Effector memory CD4-positive, alpha-beta T cell (primary cell): ENCODE results near the gene KRT76.

Experiments
- DNase-seq, 3 donors: peaks; one replicate each; pipeline ENCODE4 v3.0.0-alpha.2; 2020
- H3K27ac ChIP-seq: 2 replicates; pipeline ENCODE4 v1.7.0; 2013; ENCODE audit warnings: mild to moderate bottlenecking, low read length, moderate library complexity; ENCODE audit not compliant: insufficient read depth, poor library complexity, severe bottlenecking
- H3K27me3 ChIP-seq: replicated peaks from 2 replicates; pipeline ENCODE4 v1.7.0; 2013; ENCODE audit warnings: mild to moderate bottlenecking, low read length; ENCODE audit not compliant: insufficient read depth, control insufficient read depth, poor library complexity, severe bottlenecking
- H3K36me3 ChIP-seq: 2 replicates; pipeline ENCODE4 v1.7.0; 2013; ENCODE audit warnings: mild to moderate bottlenecking, low read length, moderate library complexity; ENCODE audit not compliant: control insufficient read depth, insufficient read depth
- H3K4me1 ChIP-seq: 2 replicates; pipeline ENCODE4 v1.7.0; 2013; ENCODE audit warnings: low read length, mild to moderate bottlenecking; ENCODE audit not compliant: control insufficient read depth, insufficient read depth, poor library complexity, severe bottlenecking
- H3K4me3 ChIP-seq: 2 replicates; pipeline ENCODE4 v1.7.0; 2013; ENCODE audit warnings: low read length, low read depth, mild to moderate bottlenecking; ENCODE audit not compliant: insufficient read depth, poor library complexity, severe bottlenecking
- H3K9me3 ChIP-seq: 2 replicates; pipeline ENCODE4 v1.7.0; 2013; ENCODE audit warnings: mild to moderate bottlenecking, low read length, moderate library complexity; ENCODE audit not compliant: control insufficient read depth

The KRT76 gene

DNA sequence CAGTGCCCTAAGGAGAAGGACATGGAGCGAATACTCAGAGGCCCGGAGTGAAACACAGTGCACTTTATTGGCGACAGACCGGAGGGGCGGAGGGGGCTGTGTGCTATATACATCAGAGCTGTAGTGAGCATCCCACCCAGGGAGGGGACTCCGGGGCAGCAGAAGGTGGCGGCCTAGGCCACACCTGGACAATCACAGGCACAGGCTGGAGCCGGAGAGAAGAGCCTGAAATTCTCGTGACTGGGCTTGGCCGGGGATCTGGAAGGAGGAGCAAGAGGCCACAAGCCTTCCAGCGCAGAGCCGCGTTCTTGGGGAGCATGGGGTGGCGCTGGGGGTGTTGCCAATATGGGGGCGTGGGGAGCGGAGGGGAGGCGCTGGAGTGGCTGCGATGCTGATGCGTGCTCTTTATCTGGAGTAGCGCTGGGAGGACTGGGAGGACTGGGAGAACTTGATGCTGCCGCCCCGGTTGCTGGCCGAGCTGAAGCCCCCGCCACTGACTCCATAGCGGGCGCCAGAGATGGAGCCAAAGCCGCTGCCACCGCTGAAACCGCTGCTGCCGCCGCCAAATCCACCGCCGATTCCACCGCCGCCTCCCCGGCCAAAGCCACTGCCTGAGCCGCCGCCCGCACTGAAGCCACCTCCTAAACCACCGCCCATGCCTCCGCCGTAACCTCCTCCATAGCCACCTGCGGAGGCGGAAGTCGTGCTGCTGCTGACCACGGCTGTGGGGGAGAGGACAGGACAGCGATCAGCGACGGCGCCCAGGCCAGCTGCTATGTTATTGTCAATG lies 12.7 kb upstream of the KRT76 start:
- no peak overlapping the region for H3K4me3 ChIP-seq
- H3K27ac ChIP-seq = no peak overlapping the region
- no peak for DNase-seq
- H3K9me3 ChIP-seq = no peaks in the 10 kb centered on the region
- no peaks in the 10 kb centered on the region for H3K27me3 ChIP-seq
- H3K36me3 ChIP-seq = no peaks in the 10 kb centered on the region
- no peaks in the 10 kb centered on the region for H3K4me1 ChIP-seq

GRCh38 chr12:52788876-52789636 lies 11.9 kb upstream of the KRT76 start:
- H3K27ac ChIP-seq = no peak overlapping the region
- no peaks in the 10 kb centered on the region for H3K4me1 ChIP-seq
- H3K36me3 ChIP-seq = no peaks in the 10 kb centered on the region
- H3K4me3 ChIP-seq = no peak overlapping the region
- DNase-seq = no peak
- H3K9me3 ChIP-seq = no peaks in the 10 kb centered on the region
- no peaks in the 10 kb centered on the region for H3K27me3 ChIP-seq

DNA sequence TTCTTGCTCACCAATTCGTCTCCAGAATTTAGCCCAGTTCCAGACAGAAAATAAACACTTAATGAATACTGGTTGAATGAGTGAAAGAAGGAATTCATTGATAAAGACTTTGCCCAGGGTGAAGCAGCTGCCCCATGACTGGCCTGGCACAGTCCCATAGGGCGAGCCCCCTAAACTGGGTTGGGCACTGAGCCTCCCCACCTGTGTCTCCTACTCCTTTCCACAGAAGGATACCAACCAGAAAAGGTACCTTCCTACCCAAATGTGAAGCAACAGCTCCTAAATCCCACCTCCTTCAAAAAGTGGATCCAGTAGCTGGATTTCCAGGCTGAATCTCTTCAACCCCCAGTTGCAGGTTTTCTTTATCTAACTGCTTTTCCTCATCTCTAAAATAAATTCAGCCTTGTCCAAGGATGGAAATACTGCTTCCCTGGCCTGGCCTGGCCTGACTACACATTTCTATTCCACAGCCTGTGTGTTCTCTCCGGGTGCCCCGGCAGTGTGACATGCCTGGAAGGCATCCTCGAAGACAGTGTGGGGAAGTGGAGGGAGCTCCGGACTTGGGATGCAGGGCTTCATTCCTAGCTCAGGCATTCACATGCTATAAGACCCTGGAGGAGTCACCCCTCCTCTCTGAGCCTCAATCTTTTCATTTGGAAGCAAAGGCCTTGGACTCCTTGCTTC lies 11.2 kb upstream of the KRT76 start:
- no peaks in the 10 kb centered on the region for H3K27me3 ChIP-seq

GRCh38 chr12:52787324-52788191 lies 10.4 kb upstream of the KRT76 start:
- no peak for DNase-seq
- no peaks in the 10 kb centered on the region for H3K27me3 ChIP-seq
- H3K9me3 ChIP-seq = no peaks in the 10 kb centered on the region
- no peak overlapping the region for H3K27ac ChIP-seq
- no peaks in the 10 kb centered on the region for H3K4me1 ChIP-seq
- H3K36me3 ChIP-seq = no peaks in the 10 kb centered on the region
- H3K4me3 ChIP-seq = no peak overlapping the region

More for the DNA sequence above, 11.2 kb upstream of the KRT76 start:
- Histone ChIP-seq H3K36me3 (no peaks in the 10 kb centered on the region), H3K4me3 (no peak overlapping the region), H3K27ac (no peak overlapping the region), H3K4me1 (no peaks in the 10 kb centered on the region), H3K9me3 (no peaks in the 10 kb centered on the region)
- no peak for DNase-seq

- Histone ChIP-seq H3K27ac (no peak overlapping the region), H3K36me3 (no peaks in the 10 kb centered on the region)
Measured at GRCh38 chr12:52784909-52785308, 7.8 kb upstream of the KRT76 start.

DNA sequence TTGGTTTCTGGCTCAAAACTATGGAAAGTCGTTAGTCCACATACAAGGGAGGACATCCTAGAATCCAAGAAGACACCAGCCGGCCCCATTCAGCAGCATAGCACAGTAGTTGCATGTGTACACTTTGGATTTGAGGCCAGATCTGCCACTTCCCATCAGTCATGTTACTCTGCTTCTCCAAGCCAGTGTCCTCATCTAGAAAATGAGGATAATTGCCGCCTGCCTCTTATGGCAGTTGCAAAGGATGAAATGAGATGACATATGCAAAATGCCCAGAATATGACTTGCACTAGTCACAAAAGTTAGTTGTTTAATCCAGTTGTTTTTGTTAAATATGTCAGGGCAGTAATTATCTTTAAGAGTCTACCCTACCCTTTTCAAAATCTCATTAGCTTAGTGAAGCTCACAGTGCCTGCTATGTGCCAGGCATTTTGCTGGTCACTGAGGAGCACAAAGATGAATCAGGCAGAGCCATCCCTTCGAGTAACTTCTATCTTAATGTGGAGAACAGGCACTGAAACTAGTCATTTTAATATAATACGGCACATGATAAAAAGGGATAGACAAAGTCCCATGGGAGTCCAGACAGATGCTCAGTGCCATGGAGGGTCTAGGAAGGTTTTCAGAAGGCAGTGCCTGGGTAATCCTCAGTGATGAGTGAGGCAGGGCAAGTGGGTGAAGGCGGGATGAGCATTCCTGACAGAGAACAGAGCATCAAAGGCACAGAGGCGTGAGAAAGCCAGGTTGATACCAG lies 6.6 kb upstream of the KRT76 start:
- Histone ChIP-seq H3K4me3 (no peak overlapping the region), H3K36me3 (no peaks in the 10 kb centered on the region), H3K27me3 (no peaks in the 10 kb centered on the region), H3K27ac (no peak overlapping the region), H3K9me3 (no peaks in the 10 kb centered on the region), H3K4me1 (no peaks in the 10 kb centered on the region)
- DNase-seq = no peak

More at GRCh38 chr12:52784909-52785308, 7.8 kb upstream of the KRT76 start:
- no peaks in the 10 kb centered on the region for H3K9me3 ChIP-seq
- no peak overlapping the region for H3K4me3 ChIP-seq
- no peaks in the 10 kb centered on the region for H3K4me1 ChIP-seq
- DNase-seq = no peak
- no peaks in the 10 kb centered on the region for H3K27me3 ChIP-seq

DNA sequence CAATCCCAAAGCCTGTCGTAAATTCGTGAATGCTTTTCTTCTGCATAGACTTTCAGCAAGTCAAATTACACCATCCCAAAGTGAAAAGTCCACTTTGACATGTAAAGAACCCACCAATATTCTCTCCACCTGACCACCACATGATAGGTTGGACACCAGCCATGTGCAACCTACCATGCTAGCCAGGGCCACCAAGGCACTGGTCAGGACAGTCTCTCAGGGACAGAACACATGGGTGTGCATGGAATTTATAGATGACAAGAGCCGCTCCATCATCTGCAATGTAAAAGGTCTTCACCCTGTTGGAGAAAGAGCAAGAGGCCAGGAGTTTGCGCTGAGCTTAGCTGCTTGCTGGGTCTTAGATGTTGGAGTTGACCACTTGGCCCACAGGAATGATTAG lies 5.4 kb upstream of the KRT76 start:
- no peak for DNase-seq
- no peaks in the 10 kb centered on the region for H3K9me3 ChIP-seq
- H3K36me3 ChIP-seq = no peaks in the 10 kb centered on the region
- no peaks in the 10 kb centered on the region for H3K27me3 ChIP-seq
- no peak overlapping the region for H3K27ac ChIP-seq
- no peak overlapping the region for H3K4me3 ChIP-seq
- no peaks in the 10 kb centered on the region for H3K4me1 ChIP-seq

- H3K36me3 ChIP-seq = no peaks in the 10 kb centered on the region
- DNase-seq = no peak
- no peak overlapping the region for H3K4me3 ChIP-seq
- no peaks in the 10 kb centered on the region for H3K27me3 ChIP-seq
- H3K27ac ChIP-seq = no peak overlapping the region
- no peaks in the 10 kb centered on the region for H3K4me1 ChIP-seq
- H3K9me3 ChIP-seq = no peaks in the 10 kb centered on the region
Measured at GRCh38 chr12:52781399-52782082, 4.4 kb upstream of the KRT76 start.
